Measurements from ENCODE around the gene LOXL1.
"Not testable (repeated sequence)": the region's sequence is repeated elsewhere in the genome, so short reads cannot be mapped to it uniquely, and the experiment has no call there.

The LOXL1 gene

GRCh38 chr15:73937296-73937695 lies 11.0 kb downstream of the LOXL1 start:
- no peak for DNase-seq (ENCODE audit: low spot score)
- TF ChIP-seq CTCF (IDR thresholded peaks at IDR 0.05; ENCODE audit: extremely low read depth, missing control alignments) = no peak

GRCh38 chr15:73937726-73938125 lies 11.5 kb downstream of the LOXL1 start:
- no peak for TF ChIP-seq CTCF (IDR thresholded peaks at IDR 0.05; ENCODE audit: extremely low read depth, missing control alignments)
- no peak for DNase-seq (ENCODE audit: low spot score)

GRCh38 chr15:73938516-73938915 lies 12.3 kb downstream of the LOXL1 start:
- not testable (repeated sequence) for DNase-seq (ENCODE audit: low spot score)

GRCh38 chr15:73939138-73939537 lies 12.9 kb downstream of the LOXL1 start:
- no peak for TF ChIP-seq CTCF (IDR thresholded peaks at IDR 0.05; ENCODE audit: extremely low read depth, missing control alignments)
- no peak for DNase-seq (ENCODE audit: low spot score)

GRCh38 chr15:73940061-73940981 lies 14.1 kb downstream of the LOXL1 start:
- no peak for DNase-seq (ENCODE audit: low spot score)
- TF ChIP-seq CTCF (IDR thresholded peaks at IDR 0.05; ENCODE audit: extremely low read depth, missing control alignments) = no peak

GRCh38 chr15:73941044-73941443 lies 14.8 kb downstream of the LOXL1 start:
- no peak for DNase-seq (ENCODE audit: low spot score)
- no peak for TF ChIP-seq CTCF (IDR thresholded peaks at IDR 0.05; ENCODE audit: extremely low read depth, missing control alignments)

DNA sequence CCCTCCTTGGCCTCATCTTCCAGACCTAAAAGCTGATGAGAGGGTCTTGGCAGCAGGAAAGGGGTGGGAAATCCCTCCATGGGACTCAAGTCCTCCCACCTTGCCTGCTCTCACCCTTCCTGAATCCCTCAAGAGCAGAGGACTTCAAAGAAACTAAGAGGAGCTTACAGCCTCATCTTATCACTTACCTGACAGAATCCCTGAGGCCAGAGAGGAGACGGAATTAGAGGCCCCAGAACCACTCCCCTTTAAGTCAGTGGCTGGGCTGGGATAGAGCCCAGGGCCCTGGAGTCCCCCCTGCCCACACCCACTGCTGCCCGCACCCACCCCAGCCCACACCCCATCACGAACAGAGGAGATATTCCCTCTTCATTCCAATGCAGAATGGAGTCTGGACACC lies 15.2 kb downstream of the LOXL1 start:
- no peak for DNase-seq (ENCODE audit: low spot score)
- TF ChIP-seq CTCF (IDR thresholded peaks at IDR 0.05; ENCODE audit: extremely low read depth, missing control alignments) = no peak
